HG03565 (cell line): ENCODE measurements around the gene PPAN.

ENCODE experiments used
- ATAC-seq: cut with Tn5 transposase; IDR thresholded peaks from one replicate; pipeline ENCODE4 v1.9.1; 2021; ENCODE audit warnings: mild to moderate bottlenecking, moderate library complexity; ENCODE audit not compliant: unreplicated experiment

Gene PPAN, protein sequence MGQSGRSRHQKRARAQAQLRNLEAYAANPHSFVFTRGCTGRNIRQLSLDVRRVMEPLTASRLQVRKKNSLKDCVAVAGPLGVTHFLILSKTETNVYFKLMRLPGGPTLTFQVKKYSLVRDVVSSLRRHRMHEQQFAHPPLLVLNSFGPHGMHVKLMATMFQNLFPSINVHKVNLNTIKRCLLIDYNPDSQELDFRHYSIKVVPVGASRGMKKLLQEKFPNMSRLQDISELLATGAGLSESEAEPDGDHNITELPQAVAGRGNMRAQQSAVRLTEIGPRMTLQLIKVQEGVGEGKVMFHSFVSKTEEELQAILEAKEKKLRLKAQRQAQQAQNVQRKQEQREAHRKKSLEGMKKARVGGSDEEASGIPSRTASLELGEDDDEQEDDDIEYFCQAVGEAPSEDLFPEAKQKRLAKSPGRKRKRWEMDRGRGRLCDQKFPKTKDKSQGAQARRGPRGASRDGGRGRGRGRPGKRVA

GRCh38 chr19:10106100-10106936 lies at the start of gene PPAN:
PPAN (plus strand) TSS chr19:10106362; CDS start chr19:10106395, 33 bp downstream.
- ATAC-seq, result peak; percentile 51

DNA sequence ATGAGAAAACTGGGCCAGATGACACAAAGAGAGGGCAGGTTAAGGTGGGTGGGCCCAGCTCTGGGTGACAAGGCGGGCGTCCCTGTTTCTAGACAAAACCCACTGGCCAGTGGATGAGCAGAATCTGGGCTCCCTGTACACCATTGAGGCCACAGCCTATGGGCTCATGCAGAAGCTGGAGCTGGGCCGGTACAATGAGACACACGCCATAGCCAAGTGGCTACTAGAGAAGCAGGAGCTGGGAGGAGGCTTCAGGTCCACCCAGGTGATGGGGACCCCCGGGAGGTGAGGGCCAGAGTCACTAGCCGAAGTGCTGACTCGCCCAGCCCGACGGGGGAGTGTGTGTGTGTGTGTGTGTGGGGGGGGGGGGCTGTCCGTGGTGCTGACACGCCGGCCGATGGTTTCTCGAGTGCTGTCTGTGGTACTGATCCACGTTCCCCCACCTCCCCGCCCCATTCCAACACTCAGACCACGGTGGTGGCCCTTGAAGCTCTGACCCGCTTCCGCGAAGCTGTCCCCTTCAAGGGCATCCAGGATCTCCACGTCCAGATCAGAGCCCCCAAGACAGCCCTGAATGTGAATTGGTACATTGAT lies 44.3 kb upstream of the PPAN start:
- no peak for ATAC-seq

DNA sequence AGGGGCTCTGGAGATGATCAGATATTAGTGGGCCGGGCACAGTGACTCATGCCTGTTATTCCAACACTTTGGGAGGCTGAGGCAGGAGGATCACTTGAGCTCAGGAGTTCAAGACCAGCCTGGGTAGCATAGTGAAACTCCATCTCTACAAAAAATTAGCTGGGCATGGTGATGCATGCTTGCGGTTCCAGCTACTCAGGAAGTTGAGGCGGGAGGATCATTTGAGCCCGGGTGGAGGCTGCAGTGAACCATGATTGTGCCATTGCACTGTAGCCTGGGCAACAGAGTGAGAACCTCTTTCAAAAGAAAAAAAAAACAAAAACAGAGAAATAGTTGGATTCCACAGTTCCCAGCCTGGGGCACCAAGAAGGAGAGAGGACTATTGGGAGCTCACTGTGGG lies 38.0 kb upstream of the PPAN start:
- ATAC-seq, result no peak

DNA sequence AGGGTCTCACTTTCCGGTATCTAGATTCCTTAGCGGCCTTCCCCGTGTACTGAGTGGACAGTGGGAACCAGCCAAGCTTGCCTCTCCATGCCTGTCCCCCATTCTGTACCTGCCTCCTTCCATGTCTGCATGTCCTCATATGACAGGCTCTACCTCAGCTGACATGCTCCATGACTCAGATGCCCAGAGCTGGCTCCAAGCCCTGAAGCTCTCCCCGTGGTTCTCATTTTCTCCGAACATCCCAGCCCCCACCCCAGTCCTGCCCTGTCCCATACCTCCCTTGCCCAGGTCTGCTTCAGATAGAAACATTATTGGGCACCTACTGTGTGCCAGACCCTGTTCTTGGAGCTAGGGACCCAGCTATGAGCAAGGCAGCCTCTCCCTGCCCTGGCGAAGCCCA lies 37.1 kb upstream of the PPAN start:
- ATAC-seq, result no peak

GRCh38 chr19:10070730-10071446 lies 35.3 kb upstream of the PPAN start:
- ATAC-seq, result no peak

- no peak for ATAC-seq
Observed at GRCh38 chr19:10074153-10074552, 32.0 kb upstream of the PPAN start.

- no peak for ATAC-seq
Observed at GRCh38 chr19:10076535-10076934, 29.6 kb upstream of the PPAN start.

DNA sequence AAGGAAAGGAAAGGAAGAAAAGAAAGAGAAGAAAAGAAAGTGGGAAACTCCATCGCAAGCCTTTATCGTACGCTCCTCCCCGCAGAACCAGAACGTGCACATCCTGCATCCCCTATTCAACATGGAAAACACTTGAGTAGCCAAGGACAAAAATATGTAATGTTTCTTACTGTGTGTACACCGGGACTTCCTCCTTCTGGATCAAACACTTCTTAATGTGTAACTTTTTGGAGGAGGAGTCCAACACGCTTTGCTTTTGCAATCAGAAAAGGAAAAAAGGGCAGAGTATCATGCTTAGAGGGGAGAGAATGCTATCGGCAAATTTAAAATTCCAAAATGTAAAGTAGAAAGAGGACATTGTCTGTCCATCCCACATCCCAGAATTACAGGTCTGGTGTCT lies 27.8 kb upstream of the PPAN start:
- ATAC-seq, result no peak

GRCh38 chr19:10079031-10079453 lies 27.1 kb upstream of the PPAN start:
- no peak for ATAC-seq

DNA sequence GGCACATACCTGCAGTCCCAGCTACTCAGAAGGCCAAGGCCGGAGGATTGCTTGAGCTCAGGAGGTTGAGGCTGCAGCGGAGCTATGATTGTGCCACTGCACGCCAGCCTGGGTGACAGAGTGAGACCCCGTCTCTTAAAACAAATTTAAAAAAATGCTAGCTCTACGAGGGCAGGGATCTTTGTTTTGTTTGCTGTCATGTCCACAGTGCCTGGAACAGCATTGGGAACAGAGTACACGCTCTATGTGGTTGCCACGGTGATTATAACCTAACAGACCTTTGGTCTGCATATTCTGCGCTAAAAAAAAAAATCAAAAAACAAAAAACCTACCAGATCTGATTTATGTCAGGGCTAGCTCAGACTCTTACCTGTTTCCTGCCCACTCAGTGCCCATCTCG lies 22.3 kb upstream of the PPAN start:
- ATAC-seq, result no peak

DNA sequence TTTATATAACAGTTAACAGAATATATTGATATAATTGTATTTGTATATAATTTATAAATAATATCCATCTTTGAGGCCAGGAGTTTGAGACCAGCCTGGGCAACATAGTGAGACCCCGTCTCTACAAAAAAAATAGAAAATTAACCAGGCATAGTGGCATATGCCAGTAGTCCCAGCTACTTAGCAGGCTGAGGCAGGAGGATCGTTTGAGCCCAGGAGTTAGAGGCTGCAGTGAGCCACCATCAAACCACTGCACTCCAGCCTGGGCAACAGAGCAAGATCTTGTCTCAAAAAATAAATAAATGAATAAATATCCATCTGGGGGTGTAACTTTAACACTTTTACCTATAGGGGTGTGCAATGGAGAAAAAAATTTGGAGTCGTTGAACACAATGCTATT lies 21.4 kb upstream of the PPAN start:
- no peak for ATAC-seq

- peak; percentile 71 for ATAC-seq
Observed at GRCh38 chr19:10085641-10086590, 20.2 kb upstream of the PPAN start, which contains the start of gene SHFL. SHFL (plus strand) TSS chr19:10086317; CDS start chr19:10086428, 111 bp downstream.

- ATAC-seq, result no peak
Observed at GRCh38 chr19:10086591-10087192, 19.5 kb upstream of the PPAN start.

- ATAC-seq, result no peak
Observed at GRCh38 chr19:10087296-10088061, 18.7 kb upstream of the PPAN start.

DNA sequence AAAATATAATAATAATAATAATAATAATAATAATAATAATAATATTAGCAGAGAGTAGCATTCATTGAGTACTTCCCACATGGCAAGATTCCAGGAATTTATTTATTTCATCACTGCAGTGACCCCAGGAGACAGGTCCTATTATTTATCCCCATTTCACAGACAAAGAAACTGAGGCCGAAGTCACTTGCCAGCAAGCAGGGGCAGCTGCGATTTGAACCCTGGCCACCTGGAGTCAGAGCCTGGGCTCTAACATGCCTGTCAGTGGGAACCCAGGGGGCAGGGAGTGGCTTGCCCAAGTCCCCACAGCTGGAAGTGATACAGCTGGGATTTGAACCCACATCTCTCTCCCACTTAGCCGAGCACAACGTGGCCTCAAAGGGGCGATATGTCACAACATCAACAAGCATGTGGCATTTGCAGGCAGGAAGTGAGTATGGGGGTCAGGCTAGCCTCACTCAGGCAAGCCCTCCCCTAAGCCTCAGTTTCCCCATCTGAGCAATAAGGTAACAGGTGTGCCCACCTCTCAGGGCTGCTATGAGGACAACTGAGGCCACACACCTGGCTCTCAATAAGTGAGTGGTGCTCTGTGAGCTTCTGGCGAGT lies 17.1 kb upstream of the PPAN start:
- ATAC-seq, result no peak

DNA sequence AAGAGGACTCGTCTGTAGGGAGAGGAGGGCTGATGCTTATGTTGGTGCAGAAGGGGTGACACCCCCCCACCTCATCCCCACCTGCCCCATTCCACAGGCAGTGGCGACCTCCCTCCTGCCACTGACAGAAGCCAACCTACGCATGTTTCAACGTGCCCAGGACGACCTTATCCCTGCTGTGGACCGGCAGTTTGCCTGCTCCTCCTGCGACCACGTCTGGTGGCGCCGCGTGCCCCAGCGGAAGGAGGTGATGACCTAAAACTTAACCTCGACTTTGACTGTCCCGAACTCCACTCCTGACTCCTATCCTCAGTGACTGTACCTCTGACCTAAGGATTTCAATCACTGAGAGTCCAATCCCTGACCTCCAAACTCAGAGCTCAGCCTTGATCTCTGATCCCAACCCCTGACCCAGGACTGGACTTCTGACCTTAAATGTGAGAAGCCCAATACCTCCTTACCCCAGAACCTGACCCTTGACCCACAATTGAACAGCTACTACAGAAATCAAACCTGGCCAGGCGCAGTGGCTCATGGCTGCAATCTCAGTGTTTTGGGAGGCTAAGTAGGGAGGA lies 16.3 kb upstream of the PPAN start:
- ATAC-seq, result no peak

DNA sequence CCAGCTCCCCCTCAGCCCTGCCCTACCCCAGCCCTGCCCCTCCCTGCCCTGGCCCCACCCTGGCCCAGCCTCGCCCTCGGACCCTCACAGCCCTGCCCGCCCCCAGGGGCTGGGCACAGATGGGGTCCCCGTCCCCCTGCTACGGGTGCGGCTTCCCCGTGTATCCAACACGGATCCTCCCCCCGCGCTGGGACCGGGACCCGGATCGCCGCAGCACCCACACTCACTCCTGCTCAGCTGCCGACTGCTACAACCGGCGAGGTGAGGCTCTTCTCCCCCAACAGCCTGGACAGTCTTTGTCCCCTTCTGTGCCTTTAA lies 14.8 kb upstream of the PPAN start:
- no peak for ATAC-seq
